ENCODE results near the gene KIF25.
"Not testable (repeated sequence)": the region's sequence is repeated elsewhere in the genome, so short reads cannot be mapped to it uniquely, and the experiment has no call there.

The KIF25 gene

GRCh38 chr6:167973148-167973885, 24.2 kb upstream of the KIF25 start:
- H3K4me1 ChIP-seq (ENCODE audit: control insufficient read depth in 5 of 5, insufficient read depth in 5 of 5, low read length in 5 of 5), result peaks cover 0 to 5% (median 0%) of the 10 kb centered on the region in 5 donors
- H3K36me3 ChIP-seq (ENCODE audit: control insufficient read depth in 5 of 5, insufficient read depth in 5 of 5, low read length in 5 of 5), result peaks cover 13 to 26% (median 20%) of the 10 kb centered on the region in 5 donors
- H3K27me3 ChIP-seq (ENCODE audit: control insufficient read depth in 5 of 5, insufficient read depth in 4 of 5, low read length in 5 of 5), result no peaks in the 10 kb centered on the region
- H3K27ac ChIP-seq (ENCODE audit: low read depth, low read length), result no peak overlapping the region
- H3K9ac ChIP-seq (ENCODE audit: low read length in 5 of 5), result no peak overlapping the region
- H3K4me3 ChIP-seq (ENCODE audit: low read depth in 1 of 5, low read length in 5 of 5), result no peak overlapping the region
- H3K9me3 ChIP-seq (ENCODE audit: control insufficient read depth in 5 of 5, low read length in 5 of 5), result no peaks in the 10 kb centered on the region

- H3K4me1 ChIP-seq (ENCODE audit: control insufficient read depth in 5 of 5, insufficient read depth in 5 of 5, low read length in 5 of 5), result peaks cover 0 to 5% (median 0%) of the 10 kb centered on the region in 5 donors
- no peak overlapping the region for H3K9ac ChIP-seq (ENCODE audit: low read length in 5 of 5)
- no peak overlapping the region for H3K27ac ChIP-seq (ENCODE audit: low read depth, low read length)
These were observed 22.7 kb upstream of the KIF25 start for GRCh38 chr6:167974640-167975344.

GRCh38 chr6:167975458-167975857, 22.0 kb upstream of the KIF25 start:
- H3K4me1 ChIP-seq (ENCODE audit: control insufficient read depth in 5 of 5, insufficient read depth in 5 of 5, low read length in 5 of 5), result peaks cover 0 to 5% (median 0%) of the 10 kb centered on the region in 5 donors
- no peaks in the 10 kb centered on the region for H3K9me3 ChIP-seq (ENCODE audit: control insufficient read depth in 5 of 5, low read length in 5 of 5)
- H3K27ac ChIP-seq (ENCODE audit: low read depth, low read length), result no peak overlapping the region
- H3K27me3 ChIP-seq (ENCODE audit: control insufficient read depth in 5 of 5, insufficient read depth in 4 of 5, low read length in 5 of 5), result no peaks in the 10 kb centered on the region
- H3K9ac ChIP-seq (ENCODE audit: low read length in 5 of 5), result no peak overlapping the region
- H3K36me3 ChIP-seq (ENCODE audit: control insufficient read depth in 5 of 5, insufficient read depth in 5 of 5, low read length in 5 of 5), result peaks cover 0 to 12% (median 3%) of the 10 kb centered on the region in 5 donors
- H3K4me3 ChIP-seq (ENCODE audit: low read depth in 1 of 5, low read length in 5 of 5), result no peak overlapping the region

More at GRCh38 chr6:167974640-167975344, 22.7 kb upstream of the KIF25 start:
- Histone ChIP-seq H3K9me3 (ENCODE audit: control insufficient read depth in 5 of 5, low read length in 5 of 5) (no peaks in the 10 kb centered on the region), H3K27me3 (ENCODE audit: control insufficient read depth in 5 of 5, insufficient read depth in 4 of 5, low read length in 5 of 5) (no peaks in the 10 kb centered on the region), H3K4me3 (ENCODE audit: low read depth in 1 of 5, low read length in 5 of 5) (no peak overlapping the region), H3K36me3 (ENCODE audit: control insufficient read depth in 5 of 5, insufficient read depth in 5 of 5, low read length in 5 of 5) (peaks cover 5 to 16% (median 8%) of the 10 kb centered on the region in 5 donors)

GRCh38 chr6:167976116-167976657, 21.3 kb upstream of the KIF25 start:
- not testable (repeated sequence) for H3K27ac ChIP-seq (ENCODE audit: low read depth, low read length); H3K4me3 ChIP-seq (ENCODE audit: low read depth in 1 of 5, low read length in 5 of 5); H3K36me3 ChIP-seq (ENCODE audit: control insufficient read depth in 5 of 5, insufficient read depth in 5 of 5, low read length in 5 of 5); H3K9ac ChIP-seq (ENCODE audit: low read length in 5 of 5); H3K9me3 ChIP-seq (ENCODE audit: control insufficient read depth in 5 of 5, low read length in 5 of 5); H3K27me3 ChIP-seq (ENCODE audit: control insufficient read depth in 5 of 5, insufficient read depth in 4 of 5, low read length in 5 of 5); H3K4me1 ChIP-seq (ENCODE audit: control insufficient read depth in 5 of 5, insufficient read depth in 5 of 5, low read length in 5 of 5)

- H3K4me1 ChIP-seq (ENCODE audit: control insufficient read depth in 5 of 5, insufficient read depth in 5 of 5, low read length in 5 of 5), result peaks cover 0 to 3% (median 0%) of the 10 kb centered on the region in 5 donors
- H3K27ac ChIP-seq (ENCODE audit: low read depth, low read length), result no peak overlapping the region
- H3K9me3 ChIP-seq (ENCODE audit: control insufficient read depth in 5 of 5, low read length in 5 of 5), result no peaks in the 10 kb centered on the region
- no peaks in the 10 kb centered on the region for H3K27me3 ChIP-seq (ENCODE audit: control insufficient read depth in 5 of 5, insufficient read depth in 4 of 5, low read length in 5 of 5)
- H3K36me3 ChIP-seq (ENCODE audit: control insufficient read depth in 5 of 5, insufficient read depth in 5 of 5, low read length in 5 of 5), result peaks cover 0 to 7% (median 0%) of the 10 kb centered on the region in 5 donors
- H3K4me3 ChIP-seq (ENCODE audit: low read depth in 1 of 5, low read length in 5 of 5), result no peak overlapping the region
- no peak overlapping the region for H3K9ac ChIP-seq (ENCODE audit: low read length in 5 of 5)
These were observed 20.8 kb upstream of the KIF25 start for GRCh38 chr6:167976708-167977107.

GRCh38 chr6:167977717-167978467, 19.6 kb upstream of the KIF25 start:
- H3K9me3 ChIP-seq (ENCODE audit: control insufficient read depth in 5 of 5, low read length in 5 of 5), result no peaks in the 10 kb centered on the region
- no peaks in the 10 kb centered on the region for H3K27me3 ChIP-seq (ENCODE audit: control insufficient read depth in 5 of 5, insufficient read depth in 4 of 5, low read length in 5 of 5)
- H3K4me1 ChIP-seq (ENCODE audit: control insufficient read depth in 5 of 5, insufficient read depth in 5 of 5, low read length in 5 of 5), result peaks cover 0 to 3% (median 0%) of the 10 kb centered on the region in 5 donors
- no peak overlapping the region for H3K9ac ChIP-seq (ENCODE audit: low read length in 5 of 5)
- no peak overlapping the region for H3K4me3 ChIP-seq (ENCODE audit: low read depth in 1 of 5, low read length in 5 of 5)
- H3K27ac ChIP-seq (ENCODE audit: low read depth, low read length), result no peak overlapping the region
- no peaks in the 10 kb centered on the region for H3K36me3 ChIP-seq (ENCODE audit: control insufficient read depth in 5 of 5, insufficient read depth in 5 of 5, low read length in 5 of 5)

GRCh38 chr6:167978607-167979006, 18.9 kb upstream of the KIF25 start:
- Histone ChIP-seq H3K27me3 (ENCODE audit: control insufficient read depth in 5 of 5, insufficient read depth in 4 of 5, low read length in 5 of 5) (no peaks in the 10 kb centered on the region), H3K9me3 (ENCODE audit: control insufficient read depth in 5 of 5, low read length in 5 of 5) (no peaks in the 10 kb centered on the region), H3K4me3 (ENCODE audit: low read depth in 1 of 5, low read length in 5 of 5) (no peak overlapping the region), H3K4me1 (ENCODE audit: control insufficient read depth in 5 of 5, insufficient read depth in 5 of 5, low read length in 5 of 5) (peaks cover 0 to 3% (median 0%) of the 10 kb centered on the region in 5 donors), H3K9ac (ENCODE audit: low read length in 5 of 5) (no peak overlapping the region), H3K27ac (ENCODE audit: low read depth, low read length) (no peak overlapping the region), H3K36me3 (ENCODE audit: control insufficient read depth in 5 of 5, insufficient read depth in 5 of 5, low read length in 5 of 5) (no peaks in the 10 kb centered on the region)

GRCh38 chr6:167979436-167980139, 17.9 kb upstream of the KIF25 start:
- Histone ChIP-seq H3K36me3 (ENCODE audit: control insufficient read depth in 5 of 5, insufficient read depth in 5 of 5, low read length in 5 of 5) (no peaks in the 10 kb centered on the region), H3K4me3 (ENCODE audit: low read depth in 1 of 5, low read length in 5 of 5) (no peak overlapping the region), H3K9me3 (ENCODE audit: control insufficient read depth in 5 of 5, low read length in 5 of 5) (peaks cover 0 to 3% (median 0%) of the 10 kb centered on the region in 5 donors), H3K27me3 (ENCODE audit: control insufficient read depth in 5 of 5, insufficient read depth in 4 of 5, low read length in 5 of 5) (no peaks in the 10 kb centered on the region), H3K27ac (ENCODE audit: low read depth, low read length) (no peak overlapping the region), H3K4me1 (ENCODE audit: control insufficient read depth in 5 of 5, insufficient read depth in 5 of 5, low read length in 5 of 5) (peaks cover 0 to 3% (median 0%) of the 10 kb centered on the region in 5 donors), H3K9ac (ENCODE audit: low read length in 5 of 5) (no peak overlapping the region)

GRCh38 chr6:167980911-167981580, 16.4 kb upstream of the KIF25 start:
- Histone ChIP-seq H3K27me3 (ENCODE audit: control insufficient read depth in 5 of 5, insufficient read depth in 4 of 5, low read length in 5 of 5) (no peaks in the 10 kb centered on the region), H3K9me3 (ENCODE audit: control insufficient read depth in 5 of 5, low read length in 5 of 5) (peaks cover 0 to 3% (median 0%) of the 10 kb centered on the region in 5 donors), H3K4me1 (ENCODE audit: control insufficient read depth in 5 of 5, insufficient read depth in 5 of 5, low read length in 5 of 5) (peaks cover 0 to 3% (median 0%) of the 10 kb centered on the region in 5 donors), H3K27ac (ENCODE audit: low read depth, low read length) (no peak overlapping the region), H3K36me3 (ENCODE audit: control insufficient read depth in 5 of 5, insufficient read depth in 5 of 5, low read length in 5 of 5) (no peaks in the 10 kb centered on the region), H3K4me3 (ENCODE audit: low read depth in 1 of 5, low read length in 5 of 5) (no peak overlapping the region), H3K9ac (ENCODE audit: low read length in 5 of 5) (no peak overlapping the region)
